Body of pancreas (tissue), 4 donors: ENCODE measurements around the gene ADORA1. TPM values are rescaled to one million over a fixed set of nuclear protein-coding genes. Genes with fewer than 3 reads are reported as not detected.

Source experiments
- ATAC-seq: fragments of 150-250 bp; one replicate; pipeline ENCODE4 v1.9.1; 2016
- DNase-seq, 4 donors: peaks; one replicate each; pipeline ENCODE4 v3.0.0-alpha.2; 2019
- H3K27ac ChIP-seq, 4 donors: fragments of 200-600 bp; sonication (generic); 1 replicate in 3 of 4; 2 replicates in 1 of 4; pipeline versions ENCODE4 v1.5.1 to v1.6.1; 2016 to 2019; ENCODE audit warnings: mild to moderate bottlenecking in 1 of 4, mixed read lengths in 1 of 4, moderate library complexity in 1 of 4
- H3K27me3 ChIP-seq, 2 donors: fragments of 200-600 bp; sonication (generic); one replicate each; pipeline ENCODE4 v1.6.0; 2016; ENCODE audit warnings: mild to moderate bottlenecking in 1 of 2
- H3K36me3 ChIP-seq, 2 donors: fragments of 200-600 bp; sonication (generic); replicated peaks in 1 of 2; 2 replicates each; pipeline ENCODE4 v1.5.1; 2016; ENCODE audit warnings: low read depth in 2 of 2; ENCODE audit not compliant: insufficient read depth in 1 of 2
- H3K4me1 ChIP-seq: fragments of 200-600 bp; sonication (generic); one replicate; pipeline ENCODE4 v1.6.0; 2016
- H3K4me3 ChIP-seq, 2 donors: fragments of 200-600 bp; sonication (generic); 1 replicate in 1 of 2; 2 replicates in 1 of 2; pipeline ENCODE4 v1.5.1; 2016 to 2019
- H3K9me3 ChIP-seq, 3 donors: fragments of 200-600 bp; sonication (generic); 1 replicate in 2 of 3; 2 replicates in 1 of 3; pipeline ENCODE4 v1.5.1; 2016
- CTCF ChIP-seq, 7 experiments: fragments of 450-650 bp in 4 of 7; fragments of 200-600 bp in 3 of 7; sonication (generic) in 3 of 7; IDR thresholded peaks; one replicate each; pipeline ENCODE4 v1.5.1; 2016 to 2019; ENCODE audit warnings: antibody characterized with exemption in 7 of 7
- POLR2A ChIP-seq, 3 donors: fragments of 450-650 bp; IDR thresholded peaks; one replicate each; pipeline ENCODE4 v1.6.1; 2016; ENCODE audit warnings: antibody characterized with exemption in 3 of 3, mild to moderate bottlenecking in 2 of 3
- WGBS, 2 donors: methylation state at CpG; one replicate each; pipeline ENCODE4 v1.1.5; 2017; 5-methylcytosine and 5-hydroxymethylcytosine counted together
- intact Hi-C: fragments of 100-400 bp; cut with DNase I; formaldehyde crosslinking; loops from one replicate; pipeline ENCODE4 v1.15.1; 2023
- total RNA-seq, 2 donors: library from RNA; depleted of rRNA; stranded (reverse); fragments of >200 nt; gene quantifications; one replicate each; pipeline ENCODE4 v1.1.0, GENCODE V29; 2016

The ADORA1 gene
- total RNA-seq, 2 donors from 2014 or later = 16.1 to 21.1 TPM

GRCh38 chr1:203152158-203153034, 24.9 kb downstream of the ADORA1 start:
- no peak for DNase-seq
- ATAC-seq = no peak
- intact Hi-C loops = no loop called here
- Histone ChIP-seq H3K36me3 (no peaks in the 10 kb centered on the region), H3K27me3 (no peaks in the 10 kb centered on the region), H3K27ac (peak overlapping the region in 2 of 4 donors; percentile 28 to 81), H3K4me3 (no peak overlapping the region), H3K9me3 (no peaks in the 10 kb centered on the region), H3K4me1 (peaks cover 52% of the 10 kb centered on the region)
- TF ChIP-seq POLR2A (IDR thresholded peaks at IDR 0.05) = no peak
- no peak for TF ChIP-seq CTCF (IDR thresholded peaks at IDR 0.05)
- 62 to 69% methylated on average over 9 to 10 of the region's 10 CpGs for WGBS, 2 donors

- Histone ChIP-seq H3K27me3 (no peaks in the 10 kb centered on the region), H3K27ac (peak overlapping the region in 3 of 4 donors; percentile 15 to 28 (median 16)), H3K9me3 (no peaks in the 10 kb centered on the region), H3K4me1 (peaks cover 44% of the 10 kb centered on the region), H3K36me3 (no peaks in the 10 kb centered on the region), H3K4me3 (no peak overlapping the region)
- ATAC-seq = no peak
- intact Hi-C loops = no loop called here
- 68 to 75% methylated on average over 7 to 9 of the region's 9 CpGs for WGBS, 2 donors
- TF ChIP-seq POLR2A (IDR thresholded peaks at IDR 0.05) (no peak), CTCF (IDR thresholded peaks at IDR 0.05) (no peak)
- DNase-seq = no peak
These were observed 25.8 kb downstream of the ADORA1 start for GRCh38 chr1:203153051-203153988.

- DNase-seq = no peak
These were observed 26.7 kb downstream of the ADORA1 start for GRCh38 chr1:203153989-203154821.

More at GRCh38 chr1:203153989-203154821, 26.7 kb downstream of the ADORA1 start:
- 75 to 79% methylated on average over 13 of the region's 13 CpGs for WGBS, 2 donors
- H3K4me1 ChIP-seq = peaks cover 35% of the 10 kb centered on the region
- H3K36me3 ChIP-seq = no peaks in the 10 kb centered on the region
- no peaks in the 10 kb centered on the region for H3K27me3 ChIP-seq
- TF ChIP-seq CTCF (IDR thresholded peaks at IDR 0.05) (no peak), POLR2A (IDR thresholded peaks at IDR 0.05) (no peak)
- H3K4me3 ChIP-seq = no peak overlapping the region
- H3K27ac ChIP-seq = peak overlapping the region in 3 of 4 donors; percentile 15 to 28 (median 16)
- ATAC-seq = peak; percentile 28
- intact Hi-C loops = no loop called here
- no peaks in the 10 kb centered on the region for H3K9me3 ChIP-seq
